CD4-positive, alpha-beta T cell (primary cell): ENCODE results near the gene MBOAT2. TPM values are rescaled to one million over a fixed set of nuclear protein-coding genes. Genes with fewer than 3 reads are reported as not detected.

Source experiments
- ATAC-seq: fragments of 200-7000 bp; cut with Tn5 transposase; one replicate; pipeline ENCODE4 v1.10.0; 2022; ENCODE audit warnings: mild to moderate bottlenecking; ENCODE audit not compliant: poor library complexity
- CTCF ChIA-PET: fragments of 350-600 bp; sonication (Branson Sonifier 250); formaldehyde crosslinking; loops from one replicate; lab custom pipeline; 2021; ENCODE audit warnings: antibody characterized with exemption, inconsistent platforms; lab: Charles Lee
- POLR2A ChIA-PET: fragments of 350-600 bp; sonication (Branson Sonifier 250); formaldehyde crosslinking; loops from one replicate; lab custom pipeline; 2021; ENCODE audit warnings: antibody characterized with exemption, inconsistent platforms; lab: Charles Lee
- DNase-seq, 14 experiments: peaks; one replicate each; pipeline ENCODE4 v3.0.0-alpha.2; 2013 to 2020; ENCODE audit warnings: mixed read lengths in 2 of 14
- H3K27ac ChIP-seq, 2 donors: one replicate each; pipeline versions ENCODE4 v1.5.1 to v1.7.0; 2013; ENCODE audit warnings: low read length in 2 of 2, low read depth in 1 of 2, mild to moderate bottlenecking in 1 of 2
- H3K27me3 ChIP-seq, 2 experiments: 1 replicate in 1 of 2; 2 replicates in 1 of 2; pipeline versions ENCODE4 v1.6.1 to v1.7.0; 2013; ENCODE audit warnings: low read length in 2 of 2, control low read depth in 1 of 2, mild to moderate bottlenecking in 1 of 2, moderate library complexity in 1 of 2; ENCODE audit not compliant: insufficient read depth in 2 of 2, control insufficient read depth in 1 of 2
- H3K36me3 ChIP-seq: one replicate; pipeline ENCODE4 v1.6.1; 2013; ENCODE audit warnings: low read length, control low read depth; ENCODE audit not compliant: insufficient read depth
- H3K4me1 ChIP-seq: one replicate; pipeline ENCODE4 v1.6.1; 2013; ENCODE audit warnings: low read length, control low read depth; ENCODE audit not compliant: insufficient read depth
- H3K4me3 ChIP-seq: one replicate; pipeline ENCODE4 v1.5.1; 2013; ENCODE audit warnings: mild to moderate bottlenecking, low read length, moderate library complexity
- H3K9me3 ChIP-seq, 2 experiments: 1 replicate in 1 of 2; 2 replicates in 1 of 2; pipeline versions ENCODE4 v1.6.1 to v1.7.0; 2013; ENCODE audit warnings: low read length in 2 of 2, mild to moderate bottlenecking in 2 of 2, control low read depth in 1 of 2, moderate library complexity in 1 of 2; ENCODE audit not compliant: control insufficient read depth in 1 of 2, insufficient read depth in 1 of 2
- H3K27ac Mint-ChIP-seq: one replicate; pipeline ENCODE4 v1.8.0; 2020; ENCODE audit warnings: mixed read lengths
- H3K27me3 Mint-ChIP-seq: one replicate; pipeline ENCODE4 v1.8.0; 2021; ENCODE audit warnings: mixed read lengths
- H3K36me3 Mint-ChIP-seq: one replicate; pipeline ENCODE4 v1.8.0; 2021; ENCODE audit warnings: low read depth, mixed read lengths
- H3K4me1 Mint-ChIP-seq: one replicate; pipeline ENCODE4 v1.8.0; 2021; ENCODE audit warnings: low read depth, mixed read lengths
- H3K4me3 Mint-ChIP-seq: one replicate; pipeline ENCODE4 v1.8.0; 2020; ENCODE audit warnings: mild to moderate bottlenecking, mixed read lengths
- H3K9me3 Mint-ChIP-seq: one replicate; pipeline ENCODE4 v1.8.0; 2020; ENCODE audit warnings: mixed read lengths
- CTCF ChIP-seq: fragments of 200-600 bp; IDR thresholded peaks from one replicate; pipeline ENCODE4 v1.8.0; 2022; ENCODE audit warnings: antibody characterized with exemption, mild to moderate bottlenecking
- intact Hi-C, 2 experiments: fragments of 100-400 bp; cut with DNase I in 1 of 2; cut with micrococcal nuclease in 1 of 2; formaldehyde crosslinking; loops; one replicate each; pipeline versions ENCODE4 v1.15.1 to v1.9.0; 2023 to 2025; cut with DNase I, micrococcal nuclease
- total RNA-seq, 174 experiments: library from RNA in 2 of 174; stranded (reverse) in 2 of 174; gene quantifications; one replicate each; pipeline ENCODE4 v1.2.3 and lab custom pipeline; 2021 to 2026

Gene MBOAT2
- total RNA-seq, 2 experiments from 2014 or later, result 1.9 to 2.0 TPM

- POLR2A ChIA-PET, result interaction anchor here (1.0 kb wide), 1 partner anchor 16 kb away, joined by 3 read pairs; no protein-coding TSS in a partner anchor
- Mint-ChIP-seq H3K4me3 (no peak overlapping the region), H3K36me3 (peaks cover 72% of the 10 kb centered on the region)
Observed at GRCh38 chr2:8819948-8820347, 183.5 kb downstream of the MBOAT2 start.

GRCh38 chr2:8819194-8819593 is 184.3 kb downstream of the MBOAT2 start:
- no peaks in the 10 kb centered on the region for H3K4me1 ChIP-seq
- no peak overlapping the region for H3K4me3 Mint-ChIP-seq
- ChIA-PET POLR2A (interaction anchor here (1.0 kb wide), 1 partner anchor 15 kb away, joined by 3 read pairs; no protein-coding TSS in a partner anchor), CTCF (no interaction called here)
- intact Hi-C loops, result no loop called here
- no peaks in the 10 kb centered on the region for H3K4me1 Mint-ChIP-seq
- H3K27me3 Mint-ChIP-seq, result no peaks in the 10 kb centered on the region
- peaks cover 72% of the 10 kb centered on the region for H3K36me3 Mint-ChIP-seq
- H3K9me3 ChIP-seq, result no peaks in the 10 kb centered on the region
- H3K36me3 ChIP-seq, result peaks cover 45% of the 10 kb centered on the region
- DNase-seq (no peak), ATAC-seq (no peak)
- no peak overlapping the region for H3K27ac Mint-ChIP-seq
- TF ChIP-seq CTCF, result no peak
- H3K27ac ChIP-seq, result no peak overlapping the region
- H3K4me3 ChIP-seq, result no peak overlapping the region
- no peaks in the 10 kb centered on the region for H3K27me3 ChIP-seq
- no peaks in the 10 kb centered on the region for H3K9me3 Mint-ChIP-seq

More at GRCh38 chr2:8819948-8820347, 183.5 kb downstream of the MBOAT2 start:
- no peaks in the 10 kb centered on the region for H3K9me3 Mint-ChIP-seq
- Histone ChIP-seq H3K36me3 (peaks cover 46% of the 10 kb centered on the region), H3K4me1 (no peaks in the 10 kb centered on the region), H3K27ac (no peak overlapping the region), H3K9me3 (no peaks in the 10 kb centered on the region), H3K27me3 (no peaks in the 10 kb centered on the region), H3K4me3 (no peak overlapping the region)
- H3K4me1 Mint-ChIP-seq, result no peaks in the 10 kb centered on the region
- no peak overlapping the region for H3K27ac Mint-ChIP-seq
- TF ChIP-seq CTCF, result no peak
- DNase-seq, result no peak
- intact Hi-C loops, result no loop called here
- H3K27me3 Mint-ChIP-seq, result no peaks in the 10 kb centered on the region
- CTCF ChIA-PET, result interaction anchor here (0.9 kb wide), 1 partner anchor 10 kb away, joined by 3 read pairs; no protein-coding TSS in a partner anchor
- ATAC-seq, result no peak

GRCh38 chr2:8817221-8817620 is 186.3 kb downstream of the MBOAT2 start:
- intact Hi-C loops, result no loop called here
- DNase-seq (no peak), ATAC-seq (no peak)
- ChIA-PET CTCF (no interaction called here), POLR2A (no interaction called here)
- no peaks in the 10 kb centered on the region for H3K9me3 Mint-ChIP-seq
- H3K4me3 Mint-ChIP-seq, result no peak overlapping the region
- no peaks in the 10 kb centered on the region for H3K27me3 ChIP-seq
- TF ChIP-seq CTCF, result no peak
- H3K4me3 ChIP-seq, result no peak overlapping the region
- no peaks in the 10 kb centered on the region for H3K4me1 ChIP-seq
- no peaks in the 10 kb centered on the region for H3K27me3 Mint-ChIP-seq
- no peaks in the 10 kb centered on the region for H3K9me3 ChIP-seq
- no peak overlapping the region for H3K27ac Mint-ChIP-seq
- H3K27ac ChIP-seq, result no peak overlapping the region
- H3K36me3 ChIP-seq, result peaks cover 57% of the 10 kb centered on the region
- H3K36me3 Mint-ChIP-seq, result peaks cover 86% of the 10 kb centered on the region
- H3K4me1 Mint-ChIP-seq, result no peaks in the 10 kb centered on the region
